ENCODE results near the gene TAS1R3. TPM values are rescaled to one million over a fixed set of nuclear protein-coding genes. Genes with fewer than 3 reads are reported as not detected.
A peak's percentile ranks its signal among the peaks of the same experiment; 100 is the strongest.

TAS1R3 gene
- total RNA-seq (2014; rRNA removed; shearing (Covaris generic)) = 0.30 and 0.66 TPM in 2 replicates
- 0.96 and 1.2 TPM in 2 replicates for polyA plus RNA-seq (2014; cell fraction: nucleus; rRNA removed)

DNA sequence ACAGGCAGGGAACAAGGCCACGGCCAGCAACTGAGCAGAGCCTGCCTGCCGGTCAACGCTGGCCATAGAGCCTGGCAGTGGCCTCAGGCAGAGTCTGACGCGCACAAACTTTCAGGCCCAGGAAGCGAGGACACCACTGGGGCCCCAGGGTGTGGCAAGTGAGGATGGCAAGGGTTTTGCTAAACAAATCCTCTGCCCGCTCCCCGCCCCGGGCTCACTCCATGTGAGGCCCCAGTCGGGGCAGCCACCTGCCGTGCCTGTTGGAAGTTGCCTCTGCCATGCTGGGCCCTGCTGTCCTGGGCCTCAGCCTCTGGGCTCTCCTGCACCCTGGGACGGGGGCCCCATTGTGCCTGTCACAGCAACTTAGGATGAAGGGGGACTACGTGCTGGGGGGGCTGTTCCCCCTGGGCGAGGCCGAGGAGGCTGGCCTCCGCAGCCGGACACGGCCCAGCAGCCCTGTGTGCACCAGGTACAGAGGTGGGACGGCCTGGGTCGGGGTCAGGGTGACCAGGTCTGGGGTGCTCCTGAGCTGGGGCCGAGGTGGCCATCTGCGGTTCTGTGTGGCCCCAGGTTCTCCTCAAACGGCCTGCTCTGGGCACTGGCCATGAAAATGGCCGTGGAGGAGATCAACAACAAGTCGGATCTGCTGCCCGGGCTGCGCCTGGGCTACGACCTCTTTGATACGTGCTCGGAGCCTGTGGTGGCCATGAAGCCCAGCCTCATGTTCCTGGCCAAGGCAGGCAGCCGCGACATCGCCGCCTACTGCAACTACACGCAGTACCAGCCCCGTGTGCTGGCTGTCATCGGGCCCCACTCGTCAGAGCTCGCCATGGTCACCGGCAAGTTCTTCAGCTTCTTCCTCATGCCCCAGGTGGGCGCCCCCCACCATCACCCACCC lies at the start of gene TAS1R3:
TSS of gene TAS1R3 (plus strand) at position 213 of the 898 bp plus-strand sequence. CDS start at position 279, 66 bp downstream.
- DNase-seq (ENCODE audit: extremely low read depth, low read depth) = peak; percentile 41

DNA sequence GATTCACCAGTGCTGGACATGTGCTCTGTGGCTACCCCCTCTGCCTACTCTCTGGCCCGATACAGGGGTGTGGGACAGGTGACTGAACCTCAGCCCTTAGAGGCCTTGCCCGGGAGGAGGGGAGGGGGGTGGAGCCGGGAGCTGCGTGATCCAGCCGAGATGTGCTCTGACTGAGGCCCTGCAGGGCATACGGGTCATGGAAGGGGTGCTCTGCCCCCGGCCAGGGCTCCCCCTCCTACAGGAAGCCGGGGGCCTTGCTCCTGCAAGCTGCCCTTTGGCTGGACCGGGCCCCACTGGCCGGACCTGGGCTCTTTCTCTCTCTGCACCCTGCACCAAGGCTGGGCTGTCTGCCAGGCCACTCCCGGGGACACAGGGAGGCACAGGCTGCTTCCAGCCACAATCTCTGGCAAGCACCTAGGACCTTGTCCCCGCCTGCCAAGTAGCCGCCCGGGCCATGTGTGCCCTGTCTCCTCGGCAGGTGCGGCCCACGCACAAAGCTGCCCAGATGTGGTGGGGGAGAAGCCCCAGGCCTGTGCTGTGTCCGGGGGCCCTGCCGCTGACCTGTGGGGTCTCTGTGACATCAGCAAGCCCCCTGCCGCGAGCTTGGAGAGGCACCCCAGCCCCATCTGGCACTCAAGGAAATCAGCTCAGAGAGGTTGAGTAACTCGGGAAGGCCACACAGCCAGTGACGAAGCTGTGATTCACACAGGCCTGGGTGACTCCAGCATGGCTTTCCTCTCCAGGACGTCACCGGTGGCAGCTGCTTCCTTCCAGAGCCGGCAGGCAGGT lies 49.4 kb upstream of the TAS1R3 start:
- DNase-seq (ENCODE audit: extremely low read depth, low read depth) = no peak

DNA sequence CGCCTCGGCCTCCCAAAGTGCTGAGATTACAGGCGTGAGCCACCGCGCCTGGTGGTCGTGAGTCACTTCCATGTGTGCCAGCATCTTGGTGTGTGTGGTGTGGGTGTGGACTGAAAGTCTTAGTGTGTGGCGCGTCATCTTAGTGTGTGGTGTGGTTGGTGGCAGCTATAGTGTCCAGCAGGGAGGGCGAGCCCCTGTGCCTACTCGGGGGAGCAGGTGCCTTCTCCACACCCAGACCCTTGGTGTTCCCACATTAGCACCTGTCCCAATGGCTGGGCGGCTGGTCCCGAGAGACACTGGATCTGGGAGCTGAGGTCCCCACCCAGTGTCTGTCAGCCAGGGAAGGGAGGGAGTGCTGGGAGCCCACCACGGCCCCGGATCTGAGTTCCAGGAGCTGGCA lies 48.1 kb upstream of the TAS1R3 start:
- DNase-seq (ENCODE audit: extremely low read depth, low read depth) = no peak

DNA sequence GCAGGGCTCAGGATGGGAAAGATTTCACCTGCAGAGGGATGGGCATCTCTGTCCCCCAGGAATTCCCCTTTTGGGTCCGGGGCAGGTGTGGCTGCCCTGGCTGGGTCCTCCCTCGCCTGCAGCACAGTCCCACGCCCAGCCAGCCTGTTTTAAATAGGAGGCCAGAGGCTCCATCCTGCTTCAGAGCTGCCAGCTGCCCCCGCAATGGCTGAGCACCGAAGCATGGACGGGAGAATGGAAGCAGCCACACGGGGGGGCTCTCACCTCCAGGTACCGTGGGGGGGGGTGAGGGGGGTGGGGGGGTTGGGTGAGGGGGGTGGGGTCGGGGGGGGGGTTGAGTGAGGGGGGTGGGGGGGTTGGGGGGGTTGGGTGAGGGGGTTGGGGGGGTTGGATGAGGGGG lies 47.3 kb upstream of the TAS1R3 start:
- DNase-seq (ENCODE audit: extremely low read depth, low read depth) = no peak

DNA sequence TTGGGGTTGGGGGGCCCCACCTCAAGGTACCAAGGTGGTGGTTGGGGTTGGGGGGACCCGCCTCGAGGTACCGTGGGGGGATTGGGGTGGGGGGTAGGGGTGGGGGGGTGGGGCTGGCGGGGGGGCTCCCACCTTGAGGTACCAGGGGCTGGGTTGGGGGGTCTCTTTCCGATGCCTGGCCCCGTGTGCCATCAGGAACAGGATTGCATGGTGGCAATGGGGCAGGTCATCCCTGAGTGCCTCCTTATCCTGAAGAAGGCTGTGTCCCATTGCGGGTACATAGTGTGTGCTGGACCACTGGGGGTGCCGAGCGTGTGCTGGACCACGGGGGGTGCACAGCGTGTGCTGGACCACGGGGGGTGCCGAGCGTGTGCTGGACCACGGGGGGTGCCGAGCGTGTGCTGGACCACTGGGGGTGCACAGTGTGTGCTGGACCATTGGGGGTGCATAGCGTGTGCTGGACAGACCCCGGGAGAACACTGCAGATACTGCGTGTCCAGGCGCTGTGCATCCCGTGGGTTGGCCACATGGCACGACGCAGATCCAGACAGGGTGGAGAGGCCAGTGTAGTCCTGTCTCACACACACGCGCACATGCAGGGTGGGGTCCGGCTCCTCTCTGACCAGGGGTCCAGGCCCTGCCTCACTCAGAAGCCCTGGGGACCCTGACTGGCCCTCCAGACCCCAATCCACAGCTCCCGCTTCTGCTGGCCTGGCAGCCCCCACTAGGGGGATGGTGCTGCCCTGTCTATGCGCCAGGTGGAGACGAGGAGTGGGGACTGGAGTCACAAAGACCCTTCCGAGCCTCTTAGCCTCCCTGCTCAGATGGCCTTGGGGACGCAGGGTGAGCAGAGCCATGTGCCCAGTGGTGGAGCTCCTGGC lies 46.6 kb upstream of the TAS1R3 start:
- DNase-seq (ENCODE audit: extremely low read depth, low read depth) = no peak

DNA sequence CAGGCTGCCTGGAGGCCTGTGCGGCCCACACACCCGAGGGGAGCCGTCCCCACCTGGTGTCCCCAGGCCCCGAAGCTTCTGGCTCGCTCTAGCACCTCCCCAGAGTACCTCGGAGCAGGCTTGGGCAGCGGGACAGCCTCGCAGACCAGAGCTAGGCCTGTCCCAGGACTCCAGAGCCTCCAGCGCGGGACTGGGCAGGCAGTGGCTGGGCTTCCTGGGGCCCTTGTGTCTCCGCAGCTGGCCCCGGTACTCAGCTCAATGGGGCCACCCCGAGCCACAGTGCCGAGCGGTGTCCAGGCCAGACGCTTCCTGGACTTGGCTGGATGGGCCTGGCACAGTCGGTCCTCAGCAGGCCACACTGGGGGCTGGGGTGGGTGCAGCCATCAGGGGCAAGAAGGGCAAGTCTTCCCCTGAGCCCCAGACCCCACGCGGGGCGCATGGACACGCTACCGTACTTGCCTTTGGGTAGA lies 45.9 kb upstream of the TAS1R3 start:
- DNase-seq (ENCODE audit: extremely low read depth, low read depth) = no peak

DNA sequence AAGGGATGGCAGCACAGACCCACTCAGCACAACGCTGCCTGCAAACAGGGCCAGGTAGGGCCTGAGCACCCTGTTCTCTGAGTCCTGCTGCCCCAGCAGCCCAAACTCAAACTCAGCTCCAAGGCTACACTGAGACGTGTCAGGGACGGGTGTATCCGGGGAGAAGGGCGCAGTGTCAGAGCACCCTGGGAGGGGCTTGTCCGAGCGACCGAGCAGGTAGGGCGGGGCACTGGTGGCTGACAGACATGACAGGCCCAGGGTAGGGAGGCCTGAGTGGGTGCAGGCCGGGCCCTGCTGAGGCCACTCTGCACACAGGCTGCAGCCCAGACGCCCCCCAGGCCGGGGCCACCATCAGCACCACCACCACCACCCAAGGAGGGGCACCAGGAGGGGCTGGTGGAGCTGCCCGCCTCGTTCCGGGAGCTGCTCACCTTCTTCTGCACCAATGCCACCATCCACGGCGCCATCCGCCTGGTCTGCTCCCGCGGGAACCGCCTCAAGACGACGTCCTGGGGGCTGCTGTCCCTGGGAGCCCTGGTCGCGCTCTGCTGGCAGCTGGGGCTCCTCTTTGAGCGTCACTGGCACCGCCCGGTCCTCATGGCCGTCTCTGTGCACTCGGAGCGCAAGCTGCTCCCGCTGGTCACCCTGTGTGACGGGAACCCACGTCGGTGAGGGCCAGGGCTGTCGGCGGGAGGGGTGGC lies 45.3 kb upstream of the TAS1R3 start:
- no peak for DNase-seq (ENCODE audit: extremely low read depth, low read depth)

DNA sequence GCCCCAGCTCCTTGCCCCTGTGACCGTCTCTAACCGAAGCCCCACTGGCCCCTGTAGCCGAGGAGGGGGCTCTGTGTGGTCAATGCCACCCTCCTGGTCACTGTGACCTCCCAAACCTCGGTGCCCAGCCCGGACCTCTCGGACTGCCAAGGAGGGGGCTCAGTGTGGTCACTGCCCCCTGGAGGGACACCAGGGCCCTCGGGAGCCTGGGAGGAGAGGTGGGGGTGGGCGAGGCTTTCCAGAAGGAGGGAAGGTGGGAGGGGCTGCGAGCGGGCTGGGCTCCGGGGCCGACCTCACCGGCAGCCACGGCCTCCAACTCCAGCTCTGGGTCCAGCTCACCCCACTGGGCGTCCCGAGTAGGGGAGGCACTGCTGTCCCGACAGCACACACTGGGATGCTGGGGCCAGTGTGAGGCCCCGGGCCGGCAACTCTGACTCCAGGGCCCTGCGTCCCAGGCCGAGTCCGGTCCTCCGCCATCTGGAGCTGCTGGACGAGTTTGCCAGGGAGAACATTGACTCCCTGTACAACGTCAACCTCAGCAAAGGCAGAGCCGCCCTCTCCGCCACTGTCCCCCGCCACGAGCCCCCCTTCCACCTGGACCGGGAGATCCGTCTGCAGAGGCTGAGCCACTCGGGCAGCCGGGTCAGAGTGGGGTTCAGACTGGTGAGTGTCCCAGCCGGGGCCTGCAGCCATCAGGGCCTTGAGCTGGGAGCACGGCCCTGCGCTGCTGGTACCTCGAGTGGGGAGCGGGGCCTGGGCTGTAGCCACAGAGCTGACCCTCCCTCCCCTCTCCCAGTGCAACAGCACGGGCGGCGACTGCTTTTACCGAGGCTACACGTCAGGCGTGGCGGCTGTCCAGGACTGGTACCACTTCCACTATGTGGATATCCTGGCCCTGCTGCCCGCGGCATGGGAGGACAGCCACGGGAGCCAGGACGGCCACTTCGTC lies 44.5 kb upstream of the TAS1R3 start:
- DNase-seq (ENCODE audit: extremely low read depth, low read depth) = no peak

DNA sequence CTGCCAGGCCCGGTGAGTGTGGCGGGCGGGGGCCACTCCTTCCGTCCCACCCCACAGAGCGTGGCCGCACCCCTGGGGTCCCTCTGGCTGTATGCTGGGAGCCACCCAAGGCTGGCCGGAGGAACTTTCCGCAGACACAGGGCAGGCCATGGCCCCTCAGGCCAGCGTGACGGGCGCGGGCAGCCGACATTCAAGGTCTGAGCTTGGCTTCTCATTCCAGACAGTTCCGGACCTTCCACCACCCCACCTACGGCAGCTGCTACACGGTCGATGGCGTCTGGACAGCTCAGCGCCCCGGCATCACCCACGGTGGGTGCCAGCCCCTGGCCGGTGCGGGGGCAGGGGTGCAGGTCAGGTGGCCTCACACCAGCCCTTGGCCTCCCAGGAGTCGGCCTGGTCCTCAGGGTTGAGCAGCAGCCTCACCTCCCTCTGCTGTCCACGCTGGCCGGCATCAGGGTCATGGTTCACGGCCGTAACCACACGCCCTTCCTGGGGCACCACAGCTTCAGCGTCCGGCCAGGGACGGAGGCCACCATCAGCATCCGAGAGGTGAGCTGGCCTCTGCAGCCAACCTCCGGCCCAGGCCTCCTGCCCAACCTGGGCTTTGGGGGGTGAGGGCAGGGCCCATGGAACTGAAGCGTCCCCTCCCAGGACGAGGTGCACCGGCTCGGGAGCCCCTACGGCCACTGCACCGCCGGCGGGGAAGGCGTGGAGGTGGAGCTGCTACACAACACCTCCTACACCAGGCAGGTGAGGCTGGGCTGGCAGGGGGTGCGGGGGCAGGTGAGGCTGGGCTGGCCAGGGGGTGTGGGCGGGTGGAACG lies 43.6 kb upstream of the TAS1R3 start:
- DNase-seq (ENCODE audit: extremely low read depth, low read depth) = no peak

DNA sequence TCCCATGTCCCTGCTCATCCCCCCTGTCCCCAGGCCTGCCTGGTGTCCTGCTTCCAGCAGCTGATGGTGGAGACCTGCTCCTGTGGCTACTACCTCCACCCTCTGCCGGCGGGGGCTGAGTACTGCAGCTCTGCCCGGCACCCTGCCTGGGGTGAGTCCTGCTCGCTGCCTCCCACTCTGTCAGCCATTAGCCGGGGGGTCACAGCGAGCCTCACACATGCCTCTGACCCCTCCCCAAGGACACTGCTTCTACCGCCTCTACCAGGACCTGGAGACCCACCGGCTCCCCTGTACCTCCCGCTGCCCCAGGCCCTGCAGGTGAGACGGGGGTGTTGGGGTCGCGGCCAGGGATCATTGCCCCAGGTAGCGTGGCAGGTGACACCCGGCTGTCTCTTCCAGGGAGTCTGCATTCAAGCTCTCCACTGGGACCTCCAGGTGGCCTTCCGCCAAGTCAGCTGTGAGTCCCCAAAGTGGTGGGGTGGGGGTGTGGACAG lies 40.8 kb upstream of the TAS1R3 start:
- DNase-seq (ENCODE audit: extremely low read depth, low read depth) = peak; percentile 55

DNA sequence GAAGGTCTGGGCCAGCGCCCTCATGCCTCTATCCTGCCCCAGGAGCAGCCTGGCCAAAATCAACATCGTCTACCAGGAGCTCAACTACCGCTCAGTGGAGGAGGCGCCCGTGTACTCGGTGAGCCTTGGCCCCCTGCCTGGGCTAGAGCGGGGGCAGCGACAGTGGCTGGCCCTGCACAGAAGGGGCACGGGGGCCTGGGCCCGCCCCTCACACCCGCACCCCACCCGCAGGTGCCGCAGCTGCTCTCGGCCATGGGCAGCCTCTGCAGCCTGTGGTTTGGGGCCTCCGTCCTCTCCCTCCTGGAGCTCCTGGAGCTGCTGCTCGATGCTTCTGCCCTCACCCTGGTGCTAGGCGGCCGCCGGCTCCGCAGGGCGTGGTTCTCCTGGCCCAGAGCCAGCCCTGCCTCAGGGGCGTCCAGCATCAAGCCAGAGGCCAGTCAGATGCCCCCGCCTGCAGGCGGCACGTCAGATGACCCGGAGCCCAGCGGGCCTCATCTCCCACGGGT lies 40.0 kb upstream of the TAS1R3 start:
- no peak for DNase-seq (ENCODE audit: extremely low read depth, low read depth)

DNA sequence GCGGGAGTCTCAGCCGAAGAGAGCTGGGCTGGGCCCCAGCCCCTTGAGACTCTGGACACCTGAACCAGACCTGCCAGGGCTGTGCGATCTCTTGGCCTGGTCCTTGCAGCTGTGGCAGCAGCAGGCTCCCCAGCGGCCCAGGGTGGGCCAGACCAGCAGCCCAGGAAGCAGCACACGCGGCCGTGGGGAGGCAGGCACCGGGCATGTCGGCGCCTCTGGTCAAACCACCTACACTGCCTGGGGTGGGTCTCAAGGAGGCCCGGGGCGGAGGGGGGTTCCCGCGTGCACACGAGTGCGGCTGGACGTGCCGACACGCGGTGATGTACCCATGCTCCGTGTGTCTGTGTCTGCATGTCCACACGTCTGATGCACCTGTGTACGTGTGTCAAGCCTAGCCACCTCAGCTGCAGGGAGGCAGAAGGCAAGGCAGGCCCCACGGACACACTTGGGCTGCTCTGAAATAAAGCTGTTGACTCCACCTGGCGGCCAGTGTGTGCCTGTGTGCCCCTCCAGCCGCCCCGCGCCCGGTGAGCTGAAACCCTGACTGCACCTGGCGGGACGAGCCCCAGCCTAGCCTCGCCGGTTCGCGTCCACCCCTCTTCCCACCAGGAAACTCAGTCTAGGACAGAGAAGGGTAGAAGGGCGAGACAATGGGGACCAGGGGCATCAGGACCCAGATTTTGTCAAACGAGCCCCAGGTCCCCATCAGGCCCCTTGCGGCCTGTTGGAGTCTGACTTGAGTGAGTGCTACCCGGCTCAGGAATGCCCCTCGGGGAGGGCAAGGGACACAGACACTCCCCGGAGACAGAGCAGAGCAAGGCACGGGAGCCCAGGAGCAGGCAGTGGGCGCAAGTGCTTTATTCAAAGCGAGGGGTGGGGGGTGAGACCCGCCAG lies 39.3 kb upstream of the TAS1R3 start:
- peak; percentile 37 for DNase-seq (ENCODE audit: extremely low read depth, low read depth)

DNA sequence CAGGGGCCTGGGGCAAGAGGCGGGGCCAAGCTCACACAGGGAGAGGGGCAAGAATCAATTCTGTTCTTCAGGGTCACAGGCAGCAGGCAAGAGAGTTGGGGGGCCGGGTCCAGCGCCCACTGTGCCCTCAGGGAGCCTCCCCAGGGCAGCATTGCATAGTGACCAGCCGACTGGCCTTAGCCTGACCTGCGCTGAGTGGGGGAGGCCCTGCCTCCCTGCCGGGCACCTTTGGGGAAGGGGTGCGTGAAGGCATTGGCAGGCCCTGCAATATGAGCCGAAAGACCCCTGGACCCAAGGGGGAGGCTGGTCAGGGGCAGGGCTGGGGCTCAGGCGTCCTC lies 38.7 kb upstream of the TAS1R3 start:
- DNase-seq (ENCODE audit: extremely low read depth, low read depth) = no peak

DNA sequence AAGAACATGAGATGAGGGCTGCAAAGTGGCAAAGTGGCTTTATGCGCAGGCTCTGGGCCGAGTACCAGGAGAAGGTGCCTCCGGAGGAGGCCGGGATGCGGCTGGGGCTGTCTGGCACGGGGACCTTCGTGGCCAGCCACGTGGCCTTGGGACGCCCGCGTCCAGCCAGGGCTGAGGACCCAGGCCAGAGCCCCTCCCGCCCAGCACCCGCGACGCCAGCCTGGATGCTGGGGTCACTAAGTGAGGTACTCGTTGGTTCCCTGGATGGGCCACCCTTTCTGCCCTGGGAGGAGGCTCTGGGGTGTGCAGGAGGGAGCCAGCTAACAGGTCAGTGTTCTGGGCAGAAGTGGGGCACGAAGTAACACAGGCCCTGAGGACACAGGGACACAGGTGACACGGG lies 38.2 kb upstream of the TAS1R3 start:
- no peak for DNase-seq (ENCODE audit: extremely low read depth, low read depth)

DNA sequence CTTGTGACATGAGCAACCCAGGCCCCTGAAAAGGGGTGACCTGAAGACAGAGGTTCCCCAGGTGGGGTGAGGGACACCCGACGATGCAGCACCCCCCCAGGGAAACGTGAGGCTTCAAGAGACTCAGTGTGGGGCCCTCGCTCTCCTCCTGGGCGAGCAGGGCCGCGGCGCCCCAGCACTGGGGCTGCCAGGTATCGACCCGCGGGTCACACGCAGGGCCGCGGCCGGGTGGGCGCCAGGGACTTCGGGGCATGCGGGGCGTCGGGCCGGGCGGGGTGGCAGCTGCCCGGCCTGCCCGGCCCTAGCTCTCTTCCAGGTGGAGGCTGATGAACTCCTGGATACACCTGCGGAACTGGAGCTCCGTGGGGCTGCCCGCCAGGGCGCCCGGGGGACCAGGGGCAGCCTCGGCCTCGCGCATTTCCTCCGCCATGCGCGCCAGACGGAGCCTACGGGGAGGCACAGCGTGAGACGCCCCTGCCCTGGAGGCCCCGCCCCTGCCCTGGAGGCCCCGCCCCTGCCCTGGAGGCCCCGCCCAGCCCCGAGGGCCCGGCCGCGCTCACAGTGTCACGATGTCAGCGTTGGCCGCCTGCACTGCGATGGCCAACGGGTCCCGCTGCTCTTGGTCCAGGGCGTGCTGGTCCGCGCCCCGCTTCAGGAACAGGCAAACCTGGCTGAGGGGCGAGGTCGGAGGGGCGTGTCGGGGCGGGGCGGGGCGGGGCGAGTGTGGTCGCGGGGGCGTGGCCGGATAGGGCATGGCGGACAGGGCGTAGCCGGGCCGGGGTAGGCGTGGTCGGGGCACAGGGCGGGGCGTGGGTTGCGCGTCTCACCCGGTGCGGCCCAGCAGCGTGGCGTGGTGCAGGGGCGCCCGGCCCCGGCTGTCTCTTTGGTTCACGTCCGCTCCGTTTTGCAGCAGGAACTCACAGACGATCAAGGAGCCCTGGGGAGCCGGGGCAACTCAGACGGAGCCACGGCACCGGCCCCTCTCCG lies 37.5 kb upstream of the TAS1R3 start:
- DNase-seq (ENCODE audit: extremely low read depth, low read depth) = no peak
